ENCODE measurements around the gene GPAM.
"Not testable (repeated sequence)": the region's sequence is repeated elsewhere in the genome, so short reads cannot be mapped to it uniquely, and the experiment has no call there.

GRCh38 chr10:112200259-112200658, 16.7 kb upstream of the GPAM start:
- TF ChIP-seq CTCF, POLR2A (IDR thresholded peaks at IDR 0.05): not testable (repeated sequence)
